Stimulated activated CD8-positive, alpha-beta memory T cell treated with anti-CD3 and anti-CD28 coated beads, Interleukin-12 subunit alpha, Interleukin-12 subunit beta, amount 100 ng/mL, for 24 hours (primary cell): ENCODE results near the gene PPY.
"Not testable (repeated sequence)": the region's sequence is repeated elsewhere in the genome, so short reads cannot be mapped to it uniquely, and the experiment has no call there.

Source experiments
- DNase-seq: peaks from one replicate; pipeline ENCODE4 v3.0.0-alpha.2; 2020; ENCODE audit errors: extremely low read depth

PPY gene

GRCh38 chr17:43966276-43966675 is 24.0 kb upstream of the PPY start:
- no peak for DNase-seq

GRCh38 chr17:43962479-43962878 is 20.2 kb upstream of the PPY start:
- DNase-seq = no peak

DNA sequence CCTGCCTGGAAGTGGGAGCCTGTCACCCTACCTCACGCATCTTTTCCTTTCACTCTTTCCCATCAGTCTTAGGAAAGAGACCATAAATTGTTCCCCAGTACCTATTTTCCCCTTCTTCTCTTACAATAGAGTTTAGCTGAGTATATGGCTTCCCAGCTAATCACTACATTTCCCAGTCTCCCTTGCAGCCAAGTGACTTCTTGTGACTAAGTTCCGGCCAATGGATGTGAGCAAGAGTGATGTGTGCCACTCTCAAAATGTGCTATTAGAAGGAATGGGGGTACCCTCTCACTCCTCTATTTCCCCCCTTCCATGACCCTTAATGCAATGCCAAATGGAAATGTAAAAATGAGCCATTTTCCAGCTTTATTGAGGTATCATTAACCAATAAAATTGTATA is 19.7 kb upstream of the PPY start:
- DNase-seq = no peak

- not testable (repeated sequence) for DNase-seq
These were observed 19.0 kb upstream of the PPY start for GRCh38 chr17:43961292-43961691.

DNA sequence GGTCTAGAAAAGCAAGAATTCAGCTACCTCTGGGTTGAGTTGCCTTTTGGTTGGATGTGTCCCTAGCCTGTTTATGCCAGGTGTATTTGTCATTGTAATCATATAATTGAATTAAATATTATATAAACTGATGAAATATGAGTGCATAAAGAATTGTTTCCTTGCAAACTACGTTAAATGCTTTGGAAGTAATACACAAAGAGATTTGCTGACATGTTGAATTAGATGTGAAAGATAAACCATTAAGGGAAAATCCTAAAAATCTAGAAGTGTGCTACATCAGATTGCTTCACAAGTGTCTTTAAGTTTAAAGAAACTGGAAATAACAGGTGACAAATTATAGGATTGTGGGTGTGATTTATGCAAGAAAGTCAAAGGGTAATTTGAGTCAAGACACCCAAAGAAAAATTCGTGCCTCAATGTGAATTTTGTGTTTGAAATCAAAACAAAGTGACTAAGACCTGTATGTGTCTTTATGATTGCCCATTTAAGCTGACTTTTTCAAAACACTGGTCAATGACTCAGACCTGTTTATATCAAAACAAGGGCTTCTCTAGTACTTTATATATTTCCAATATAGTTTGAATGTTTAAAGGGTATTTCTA is 16.6 kb upstream of the PPY start:
- DNase-seq = no peak

DNA sequence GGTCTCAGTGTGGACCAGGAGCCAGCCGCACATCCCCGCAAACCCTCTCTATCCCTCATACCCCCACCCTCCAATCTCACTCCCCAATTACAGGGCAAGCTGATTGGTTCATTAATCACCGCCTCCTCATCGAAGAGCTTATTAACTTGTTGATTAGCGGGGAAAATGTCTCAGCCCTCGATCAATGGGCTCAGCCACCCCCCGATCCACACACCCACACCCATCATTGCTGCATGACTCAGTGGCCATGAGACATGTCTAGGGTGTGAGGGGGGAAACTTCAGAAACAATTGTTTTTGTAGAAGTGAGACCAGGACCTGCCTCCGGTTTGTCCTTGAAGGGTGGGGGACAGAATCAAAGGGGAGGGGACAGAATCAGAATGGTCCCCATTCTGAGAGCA is 13.9 kb upstream of the PPY start:
- no peak for DNase-seq

DNA sequence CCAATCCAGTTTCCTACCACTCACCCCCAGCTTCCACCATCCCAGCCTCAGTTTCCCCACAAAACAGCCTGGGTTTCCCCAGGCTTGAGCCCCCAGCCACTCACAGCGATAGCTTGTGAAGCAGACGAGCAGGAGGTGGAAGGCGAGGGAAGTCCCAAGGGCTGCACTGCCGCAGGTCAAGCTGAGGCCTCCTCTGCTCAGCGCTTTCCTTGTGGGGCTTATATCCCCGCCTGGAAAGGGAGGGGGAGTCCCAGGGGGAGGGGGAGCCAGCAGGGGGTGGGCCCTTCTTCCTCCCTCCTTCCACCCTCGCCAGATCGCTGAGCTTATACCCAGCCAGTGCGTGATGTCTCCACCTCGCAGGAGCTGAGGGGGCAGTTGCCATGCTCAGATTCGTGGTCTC is 11.5 kb upstream of the PPY start, which contains the start of gene PYY:
Gene PYY, minus strand, starts transcription at position 195 of the 400 bp plus-strand sequence. CDS start 457 bp downstream, outside the sequence.
- DNase-seq = no peak

DNA sequence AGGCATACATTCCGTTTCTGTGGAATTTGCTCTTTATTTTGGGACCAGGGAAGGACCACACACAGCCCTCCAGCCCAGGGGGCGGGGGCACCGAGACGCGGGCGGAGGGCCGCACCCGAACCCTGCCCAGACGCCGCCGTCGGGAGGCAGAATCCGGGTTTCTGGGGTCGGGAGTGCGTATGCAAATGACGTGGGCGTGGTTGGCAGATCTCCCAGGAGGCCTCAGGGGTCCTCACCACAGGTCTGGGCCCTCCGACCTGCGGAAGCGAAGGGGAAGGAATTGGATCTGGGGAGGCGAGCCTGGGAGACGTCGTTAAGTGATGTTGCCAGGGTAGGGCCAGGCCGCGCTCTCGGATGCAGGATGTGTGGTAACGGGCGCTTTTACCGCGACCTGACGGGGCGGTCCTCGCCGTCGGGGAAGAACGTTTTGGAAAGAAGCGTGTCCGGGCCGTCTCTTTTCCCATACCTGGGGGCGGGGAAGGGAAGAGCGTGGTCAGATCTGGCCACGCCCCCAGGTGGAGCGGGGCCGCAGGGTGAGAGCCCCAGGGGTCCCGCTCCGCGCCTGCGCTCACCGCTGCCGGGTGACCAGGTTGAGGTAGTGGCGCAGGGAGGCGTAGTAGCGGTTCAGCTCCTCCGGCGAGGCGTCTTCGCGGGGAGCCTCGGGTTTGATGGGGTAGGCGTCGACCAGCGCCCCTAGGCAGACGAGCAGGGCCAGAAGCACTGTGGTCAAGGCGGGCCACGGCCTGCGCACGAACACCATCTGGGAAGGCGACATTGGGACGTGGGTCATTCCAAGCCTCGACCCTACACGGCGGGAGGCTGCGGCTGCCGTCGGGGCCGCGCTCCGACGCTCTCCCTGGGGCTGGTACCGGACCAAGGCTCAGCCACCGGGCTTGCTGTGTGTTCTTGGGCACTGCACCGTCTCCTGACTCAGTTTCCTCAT is 10.7 kb upstream of the PPY start:
- DNase-seq = no peak

GRCh38 chr17:43952351-43952723 is 10.1 kb upstream of the PPY start:
- no peak for DNase-seq

- DNase-seq = no peak
These were observed 9.5 kb upstream of the PPY start for GRCh38 chr17:43951750-43952149.

DNA sequence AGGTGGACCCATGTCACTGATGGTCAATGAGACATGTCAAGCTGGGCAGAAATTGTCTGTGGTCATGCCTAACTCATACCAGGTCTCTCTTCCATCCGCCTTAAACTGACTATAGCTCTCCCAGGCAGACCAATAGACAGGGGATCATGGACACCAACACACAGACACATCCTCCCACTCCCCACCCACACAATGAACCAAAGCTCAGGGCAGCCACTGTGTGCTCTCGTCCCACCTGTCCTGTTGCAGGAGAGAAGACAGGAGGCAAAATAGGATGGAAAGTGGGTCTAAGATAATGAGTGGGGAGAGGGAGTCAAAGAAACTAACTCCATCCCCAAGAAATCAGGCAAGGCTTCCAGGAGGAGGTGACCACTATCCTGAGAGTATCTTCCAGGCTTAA is 8.3 kb upstream of the PPY start:
- no peak for DNase-seq

DNA sequence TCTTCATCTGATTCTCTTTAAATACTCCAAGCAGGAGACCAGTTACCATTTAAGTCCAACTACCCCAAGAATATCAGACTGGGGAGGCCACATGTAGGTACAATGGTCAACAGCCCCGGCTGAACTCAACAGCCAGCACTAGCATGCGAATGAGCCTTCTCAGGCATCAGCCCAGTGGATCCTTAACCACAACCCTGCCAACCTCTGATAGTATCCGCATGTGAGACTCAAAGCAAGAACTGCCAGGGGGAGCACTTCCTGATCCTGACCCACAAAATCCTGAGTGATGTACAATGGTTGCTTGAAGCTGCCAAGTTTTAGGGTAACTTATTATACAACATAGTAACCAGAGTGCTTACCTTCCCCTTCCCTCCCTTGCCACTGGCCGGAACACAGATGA is 7.5 kb upstream of the PPY start:
- DNase-seq = no peak

DNA sequence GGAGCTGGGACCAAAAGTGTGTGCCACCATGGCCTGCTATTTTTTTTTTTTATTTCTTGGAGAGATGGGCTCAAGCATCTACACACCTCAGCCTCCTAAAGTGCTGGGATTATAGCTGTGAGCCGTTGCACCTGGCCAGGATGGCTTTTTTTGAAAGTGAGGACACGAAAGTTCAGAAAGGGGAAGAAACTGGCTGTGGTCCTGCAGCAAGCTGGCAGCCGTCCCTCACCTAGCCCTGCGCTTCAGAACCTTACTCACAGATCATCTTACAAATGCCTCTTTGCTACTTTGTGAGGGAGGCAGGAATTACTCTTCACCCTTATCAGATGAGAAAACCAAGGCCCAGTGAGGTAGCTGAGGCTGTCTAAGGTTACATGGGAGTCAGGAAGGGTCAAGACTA is 4.5 kb upstream of the PPY start:
- no peak for DNase-seq

GRCh38 chr17:43945074-43945829 is 3.0 kb upstream of the PPY start:
- no peak for DNase-seq

DNA sequence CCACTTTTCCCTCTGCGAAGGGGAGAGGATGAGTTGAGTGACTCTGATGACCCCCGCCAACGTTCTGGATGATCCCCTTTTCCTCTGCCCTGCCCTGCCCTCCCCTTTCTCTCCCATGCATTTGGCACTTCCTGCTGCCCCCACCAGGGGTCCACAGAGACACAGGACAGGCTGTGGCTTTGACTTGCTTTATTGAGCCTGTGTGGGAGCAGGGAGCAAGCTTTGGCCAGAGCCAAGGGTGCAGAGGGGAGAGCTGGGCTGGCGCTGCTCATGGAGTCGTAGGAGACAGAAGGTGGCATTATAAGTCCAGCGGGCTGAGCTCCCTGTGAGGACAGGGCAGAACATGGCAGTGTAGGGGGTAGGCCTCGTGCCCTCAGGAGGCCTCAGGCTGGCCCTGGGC is 1.6 kb downstream of the PPY start:
- no peak for DNase-seq

DNA sequence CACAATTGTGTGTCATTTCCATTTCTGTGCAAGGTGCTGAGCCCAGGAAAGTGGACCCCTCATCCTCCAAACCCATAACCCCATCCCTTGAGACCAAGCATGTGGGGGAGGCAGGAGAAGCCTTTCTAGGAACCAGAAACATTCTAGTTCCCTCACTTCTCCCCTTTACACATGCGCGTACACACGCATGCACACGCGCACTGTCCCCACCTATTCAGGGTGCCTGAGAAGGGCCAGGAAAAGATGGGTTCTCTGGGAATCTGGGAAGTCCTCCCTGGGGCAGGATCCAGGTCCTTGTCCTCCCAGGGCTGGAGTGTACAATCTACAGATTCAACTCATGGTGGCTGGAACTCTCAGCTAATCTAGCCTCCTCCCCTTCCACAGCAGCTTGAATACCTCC is 2.4 kb downstream of the PPY start:
- DNase-seq = no peak

- DNase-seq = not testable (repeated sequence)
These were observed 2.8 kb downstream of the PPY start for GRCh38 chr17:43939452-43939851.

DNA sequence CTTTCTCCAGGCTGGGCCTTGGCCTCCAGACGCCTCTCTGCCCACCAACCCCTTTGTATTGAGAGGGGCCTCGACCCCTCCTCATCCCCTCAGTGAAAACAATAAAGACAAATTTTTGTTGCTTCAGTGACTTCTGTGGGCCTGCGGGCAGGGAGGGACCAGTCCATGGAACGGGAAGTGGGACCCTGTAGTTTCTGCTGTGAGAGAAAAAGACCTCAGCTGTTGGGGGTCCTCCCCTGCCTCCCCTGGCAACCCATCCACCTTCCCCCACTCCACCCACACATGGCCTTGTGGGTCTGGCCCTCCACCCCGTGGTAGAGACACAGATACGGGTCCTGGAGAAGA is 3.5 kb downstream of the PPY start:
- DNase-seq = no peak

- no peak for DNase-seq
These were observed 5.8 kb downstream of the PPY start for GRCh38 chr17:43936434-43936833.

GRCh38 chr17:43935926-43936261 is 6.4 kb downstream of the PPY start:
- DNase-seq = no peak

- no peak for DNase-seq
These were observed 6.9 kb downstream of the PPY start for GRCh38 chr17:43935204-43935925.

DNA sequence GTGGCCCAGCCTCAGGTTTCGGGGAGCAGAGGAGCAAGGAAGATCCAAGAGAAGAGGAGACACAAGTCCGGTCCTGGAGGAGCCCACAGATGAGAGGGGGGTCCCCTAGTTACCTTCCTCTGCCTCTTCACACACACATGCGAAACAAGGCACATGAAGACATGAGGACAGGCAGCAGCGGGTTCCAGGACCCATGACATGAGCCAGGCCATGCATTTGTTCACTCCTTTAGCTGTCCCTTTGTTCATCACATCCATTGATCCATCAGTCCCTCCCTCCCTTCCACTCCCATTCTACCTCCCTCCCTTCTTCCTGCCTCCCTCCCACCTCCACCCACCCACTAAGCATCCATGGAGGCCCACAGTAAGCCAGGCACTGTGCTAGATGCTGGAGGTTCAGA is 9.4 kb downstream of the PPY start:
- no peak for DNase-seq
